Right atrium auricular region (tissue), 2 donors: ENCODE measurements around the gene SYT1. TPM values are rescaled to one million over a fixed set of nuclear protein-coding genes. Genes with fewer than 3 reads are reported as not detected.

Source experiments
- DNase-seq: peaks from one replicate; pipeline ENCODE4 v3.0.0-alpha.2; 2019; ENCODE audit warnings: low spot score
- H3K27ac ChIP-seq, 2 donors: fragments of 200-600 bp; sonication (generic); 1 replicate in 1 of 2; 2 replicates in 1 of 2; pipeline ENCODE4 v1.5.1; 2016 to 2019
- H3K27me3 ChIP-seq, 2 donors: fragments of 200-600 bp; sonication (generic); one replicate each; pipeline versions ENCODE4 v1.5.1 to v1.6.0; 2017 to 2019
- H3K36me3 ChIP-seq: fragments of 200-600 bp; sonication (generic); one replicate; pipeline ENCODE4 v1.5.1; 2016
- H3K4me1 ChIP-seq, 2 donors: fragments of 200-600 bp; sonication (generic); one replicate each; pipeline versions ENCODE4 v1.5.1 to v1.6.0; 2017 to 2019
- H3K4me3 ChIP-seq, 2 donors: fragments of 200-600 bp; sonication (generic); 1 replicate in 1 of 2; 2 replicates in 1 of 2; pipeline ENCODE4 v1.5.1; 2017 to 2019; ENCODE audit warnings: mild to moderate bottlenecking in 1 of 2, moderate library complexity in 1 of 2
- H3K9me3 ChIP-seq, 2 donors: fragments of 200-600 bp; sonication (generic); one replicate each; pipeline ENCODE4 v1.5.1; 2019
- total RNA-seq, 2 donors: library from RNA; depleted of rRNA; stranded (reverse); fragments of >200 nt; gene quantifications; one replicate each; pipeline ENCODE4 v1.1.0, GENCODE V29; 2016
- TF ChIP-seq, protein P1 (sequence below), 2 donors: fragments of 200-600 bp; sonication (generic); IDR thresholded peaks; one replicate each; pipeline ENCODE4 v1.5.1; 2019; ENCODE audit warnings: antibody characterized with exemption in 2 of 2

SYT1 gene
- total RNA-seq, 2 donors from 2014 or later = 0.16 TPM; not detected in 1

DNA sequence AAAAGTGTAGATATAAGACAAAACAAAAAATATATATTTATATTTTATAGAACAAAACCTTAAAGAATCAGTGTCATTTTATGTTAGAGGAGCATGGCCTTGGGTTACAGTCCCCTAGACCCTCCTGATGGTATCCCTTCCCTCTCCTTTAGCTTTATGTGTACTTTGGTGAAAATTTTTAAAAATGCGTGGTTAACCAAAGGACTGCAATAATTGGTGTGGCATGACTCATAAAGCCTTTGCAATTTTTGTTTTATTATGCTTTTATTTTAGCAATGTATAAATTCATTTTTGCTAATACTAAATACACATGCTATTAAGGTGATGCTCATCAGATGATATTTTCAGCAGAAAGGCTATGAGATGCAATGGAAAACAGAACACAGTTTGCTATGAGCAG lies 264.4 kb downstream of the SYT1 start:
- no peaks in the 10 kb centered on the region for H3K27me3 ChIP-seq
- DNase-seq = no peak
- no peak overlapping the region for H3K27ac ChIP-seq
- no peaks in the 10 kb centered on the region for H3K9me3 ChIP-seq
- H3K4me3 ChIP-seq = no peak overlapping the region
- no peaks in the 10 kb centered on the region for H3K36me3 ChIP-seq
- H3K4me1 ChIP-seq = no peaks in the 10 kb centered on the region
- TF ChIP-seq, protein P1, sequence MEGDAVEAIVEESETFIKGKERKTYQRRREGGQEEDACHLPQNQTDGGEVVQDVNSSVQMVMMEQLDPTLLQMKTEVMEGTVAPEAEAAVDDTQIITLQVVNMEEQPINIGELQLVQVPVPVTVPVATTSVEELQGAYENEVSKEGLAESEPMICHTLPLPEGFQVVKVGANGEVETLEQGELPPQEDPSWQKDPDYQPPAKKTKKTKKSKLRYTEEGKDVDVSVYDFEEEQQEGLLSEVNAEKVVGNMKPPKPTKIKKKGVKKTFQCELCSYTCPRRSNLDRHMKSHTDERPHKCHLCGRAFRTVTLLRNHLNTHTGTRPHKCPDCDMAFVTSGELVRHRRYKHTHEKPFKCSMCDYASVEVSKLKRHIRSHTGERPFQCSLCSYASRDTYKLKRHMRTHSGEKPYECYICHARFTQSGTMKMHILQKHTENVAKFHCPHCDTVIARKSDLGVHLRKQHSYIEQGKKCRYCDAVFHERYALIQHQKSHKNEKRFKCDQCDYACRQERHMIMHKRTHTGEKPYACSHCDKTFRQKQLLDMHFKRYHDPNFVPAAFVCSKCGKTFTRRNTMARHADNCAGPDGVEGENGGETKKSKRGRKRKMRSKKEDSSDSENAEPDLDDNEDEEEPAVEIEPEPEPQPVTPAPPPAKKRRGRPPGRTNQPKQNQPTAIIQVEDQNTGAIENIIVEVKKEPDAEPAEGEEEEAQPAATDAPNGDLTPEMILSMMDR (IDR thresholded peaks at IDR 0.05) = no peak

DNA sequence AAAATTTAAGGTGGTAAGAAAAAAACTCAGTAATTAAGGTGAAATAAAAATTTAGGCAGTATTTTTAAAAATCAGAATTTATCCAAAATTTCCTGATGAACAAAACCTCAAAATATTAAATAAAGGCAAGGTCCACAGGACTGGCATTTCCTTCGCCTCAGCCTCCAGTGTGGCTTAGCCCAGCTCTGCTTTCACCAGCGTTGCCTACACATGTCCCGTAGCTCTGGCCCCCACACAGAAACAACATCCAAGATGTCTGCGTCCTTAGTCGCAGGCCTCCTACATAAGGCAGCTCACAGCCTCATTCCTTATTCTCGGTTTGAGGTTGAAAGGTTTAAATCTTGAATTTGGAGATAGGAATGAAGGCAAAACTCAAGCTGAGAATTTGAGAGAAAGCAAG lies 274.3 kb downstream of the SYT1 start:
- no peaks in the 10 kb centered on the region for H3K36me3 ChIP-seq
- TF ChIP-seq, protein P1 (IDR thresholded peaks at IDR 0.05) = no peak
- H3K4me1 ChIP-seq = no peaks in the 10 kb centered on the region

DNA sequence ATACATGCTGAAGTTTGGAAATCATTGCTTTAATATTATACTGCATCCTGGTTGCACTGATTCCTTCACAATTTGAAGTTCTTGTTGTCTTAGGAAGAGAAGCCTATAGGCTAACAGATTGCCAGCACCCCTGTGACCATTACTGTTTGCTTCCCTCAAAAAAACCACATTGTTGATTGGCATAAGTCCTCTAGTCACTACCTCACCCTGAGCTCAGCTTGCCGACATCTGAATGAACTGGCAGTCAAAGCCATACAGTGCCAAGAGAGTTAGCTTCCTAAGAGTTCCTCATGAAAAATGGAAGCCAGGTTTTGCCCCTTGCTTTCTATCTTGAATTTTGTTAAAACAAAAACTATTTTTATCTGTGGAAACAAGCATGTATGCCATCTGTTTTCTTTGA lies 276.1 kb downstream of the SYT1 start:
- no peak for DNase-seq
- no peaks in the 10 kb centered on the region for H3K27me3 ChIP-seq
- no peaks in the 10 kb centered on the region for H3K4me1 ChIP-seq
- TF ChIP-seq, protein P1 (IDR thresholded peaks at IDR 0.05) = no peak
- no peak overlapping the region for H3K4me3 ChIP-seq
- H3K36me3 ChIP-seq = no peaks in the 10 kb centered on the region
- no peak overlapping the region for H3K27ac ChIP-seq
- no peaks in the 10 kb centered on the region for H3K9me3 ChIP-seq

More for the DNA sequence above, 274.3 kb downstream of the SYT1 start:
- DNase-seq = no peak
- no peaks in the 10 kb centered on the region for H3K9me3 ChIP-seq
- H3K4me3 ChIP-seq = no peak overlapping the region
- H3K27me3 ChIP-seq = no peaks in the 10 kb centered on the region
- no peak overlapping the region for H3K27ac ChIP-seq

DNA sequence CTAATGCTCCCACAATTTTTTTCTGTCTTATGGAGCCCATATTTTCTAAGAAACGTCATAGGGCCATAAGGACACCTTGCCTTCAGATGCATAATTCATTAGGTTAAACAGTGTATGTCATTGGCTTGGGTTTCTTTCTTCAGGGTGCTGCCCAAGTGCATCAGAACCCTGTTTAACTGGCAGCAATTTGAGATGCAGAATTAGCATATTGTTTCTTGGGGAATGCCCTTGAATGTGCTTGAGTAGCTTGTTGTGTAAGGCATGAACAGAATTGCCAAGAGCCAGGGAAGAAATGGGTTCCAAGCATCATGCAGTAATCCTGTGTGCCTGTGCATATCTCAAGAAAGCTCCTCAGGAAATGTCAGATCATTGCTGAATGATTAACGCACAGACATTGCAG lies 277.2 kb downstream of the SYT1 start:
- Histone ChIP-seq H3K9me3 (no peaks in the 10 kb centered on the region), H3K4me1 (no peaks in the 10 kb centered on the region), H3K27me3 (no peaks in the 10 kb centered on the region), H3K4me3 (no peak overlapping the region), H3K36me3 (no peaks in the 10 kb centered on the region), H3K27ac (no peak overlapping the region)
- no peak for DNase-seq
- TF ChIP-seq, protein P1 (IDR thresholded peaks at IDR 0.05) = no peak

DNA sequence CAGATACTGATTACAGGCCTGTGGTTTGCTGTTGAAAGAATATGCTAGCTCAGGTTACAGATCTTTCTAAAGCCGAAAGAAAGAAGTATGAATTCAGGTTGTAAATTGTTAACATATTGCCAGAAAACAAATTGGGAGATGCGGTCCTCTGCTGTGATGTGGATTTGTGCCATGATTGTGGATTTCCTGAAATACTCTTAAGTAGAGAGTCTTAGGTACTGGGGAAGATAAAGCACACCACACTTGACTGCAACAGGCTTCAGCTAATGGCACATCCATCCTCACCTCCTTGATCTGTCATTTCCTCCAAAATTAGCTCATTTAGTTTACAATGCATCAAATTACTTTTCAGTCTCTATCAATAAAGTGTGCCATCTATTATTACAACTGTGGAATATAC lies 279.2 kb downstream of the SYT1 start:
- no peak for DNase-seq
- no peaks in the 10 kb centered on the region for H3K4me1 ChIP-seq
- H3K27ac ChIP-seq = no peak overlapping the region
- no peaks in the 10 kb centered on the region for H3K36me3 ChIP-seq
- H3K9me3 ChIP-seq = no peaks in the 10 kb centered on the region
- H3K27me3 ChIP-seq = no peaks in the 10 kb centered on the region
- TF ChIP-seq, protein P1 (IDR thresholded peaks at IDR 0.05) = no peak
- no peak overlapping the region for H3K4me3 ChIP-seq

DNA sequence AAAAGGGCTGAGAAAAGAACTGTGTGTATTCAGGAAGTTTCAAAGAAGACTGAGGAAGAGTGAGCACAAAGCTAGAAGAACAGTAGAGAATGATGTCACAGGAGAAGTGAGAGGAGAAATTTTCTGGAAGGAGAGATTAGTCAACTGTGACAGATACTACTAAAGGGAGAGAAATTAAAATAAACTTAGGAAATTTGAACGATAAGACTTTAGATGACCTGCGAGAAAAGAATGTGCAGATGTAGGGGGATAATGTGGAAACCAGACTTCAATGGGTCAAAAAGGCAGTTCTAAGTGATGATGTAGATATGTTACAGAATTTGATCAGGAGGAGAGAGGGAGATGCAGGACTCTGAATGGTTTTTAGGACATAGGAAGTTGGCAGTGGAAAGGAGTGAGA lies 287.4 kb downstream of the SYT1 start:
- Histone ChIP-seq H3K27me3 (no peaks in the 10 kb centered on the region), H3K27ac (no peak overlapping the region), H3K9me3 (no peaks in the 10 kb centered on the region), H3K4me1 (no peaks in the 10 kb centered on the region), H3K4me3 (no peak overlapping the region), H3K36me3 (no peaks in the 10 kb centered on the region)
- DNase-seq = no peak
- TF ChIP-seq, protein P1 (IDR thresholded peaks at IDR 0.05) = no peak
